HG03095 (cell line): Measurements from ENCODE around the gene PRSS33.

Experiments used
- ATAC-seq: cut with Tn5 transposase; IDR thresholded peaks from one replicate; pipeline ENCODE4 v1.9.1; 2021; ENCODE audit warnings: moderate library complexity; ENCODE audit not compliant: unreplicated experiment

The PRSS33 gene

DNA sequence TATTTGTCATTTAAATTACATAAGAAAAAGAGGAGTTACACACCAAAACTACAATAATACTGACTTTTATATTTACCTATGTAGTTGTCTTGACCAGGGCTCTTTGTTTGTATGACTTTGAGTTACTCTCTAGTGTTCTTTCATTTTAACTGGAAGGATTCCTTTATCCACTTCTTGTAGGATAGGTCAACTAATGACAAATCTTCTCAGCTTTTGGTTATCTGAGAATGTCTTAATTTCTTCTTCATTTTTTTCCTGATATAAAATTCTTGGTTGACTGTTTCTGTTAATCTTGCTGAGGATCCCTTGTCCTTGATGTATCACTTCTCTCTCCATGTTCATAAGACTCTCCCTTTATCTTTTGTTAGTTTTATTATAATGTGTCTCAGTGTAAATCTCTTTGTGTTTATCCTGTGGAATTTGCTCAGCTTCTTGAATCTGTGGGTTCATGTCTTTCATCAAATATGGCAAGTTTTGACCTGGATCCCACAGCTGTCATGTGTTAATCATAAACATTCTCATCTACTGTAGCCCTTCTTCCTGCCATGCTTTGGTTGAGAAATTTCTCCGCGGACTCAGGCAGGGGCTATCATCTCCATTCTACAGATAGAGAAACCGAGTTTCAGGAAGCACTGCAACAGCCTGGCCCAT, 16.3 kb upstream of the PRSS33 start:
- no peak for ATAC-seq

DNA sequence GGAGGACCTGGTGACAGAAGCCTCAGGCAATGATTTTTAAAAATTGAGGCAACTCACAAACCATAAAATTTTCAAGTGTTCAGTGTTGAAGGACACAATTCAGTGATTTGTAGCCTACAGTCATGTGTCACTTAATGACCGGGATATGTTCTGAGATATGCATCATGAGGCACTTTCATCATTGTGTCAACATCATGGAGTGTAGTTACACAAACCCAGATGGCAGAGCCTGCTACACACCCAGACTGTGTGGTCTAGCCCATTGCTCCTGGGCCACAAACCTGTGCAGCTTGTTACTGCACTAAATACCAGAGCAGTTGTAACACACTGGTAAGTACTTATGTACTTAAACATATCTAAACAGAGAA, 12.5 kb upstream of the PRSS33 start:
- ATAC-seq, result no peak

DNA sequence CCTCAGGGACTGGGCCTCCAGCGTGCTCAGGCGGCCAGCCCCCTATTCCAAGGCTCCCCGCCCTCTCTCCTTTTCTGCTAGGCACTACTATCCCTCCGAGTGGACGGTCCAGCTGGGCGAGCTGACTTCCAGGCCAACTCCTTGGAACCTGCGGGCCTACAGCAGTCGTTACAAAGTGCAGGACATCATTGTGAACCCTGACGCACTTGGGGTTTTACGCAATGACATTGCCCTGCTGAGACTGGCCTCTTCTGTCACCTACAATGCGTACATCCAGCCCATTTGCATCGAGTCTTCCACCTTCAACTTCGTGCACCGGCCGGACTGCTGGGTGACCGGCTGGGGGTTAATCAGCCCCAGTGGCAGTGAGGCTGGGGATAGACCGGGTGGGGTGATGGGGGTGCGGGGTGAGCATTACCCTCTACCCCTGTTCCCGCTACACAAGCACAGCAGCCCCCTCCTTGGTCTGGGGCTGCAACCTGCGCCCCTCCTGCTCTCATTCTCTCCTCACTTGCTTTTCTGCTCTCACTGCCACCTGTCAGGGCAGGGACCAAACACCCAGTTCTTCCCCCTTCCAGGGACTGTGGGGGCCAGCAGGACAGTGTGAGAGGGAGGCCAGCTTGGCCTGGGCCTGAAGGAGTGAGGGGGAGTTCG, 12.0 kb upstream of the PRSS33 start:
- no peak for ATAC-seq

DNA sequence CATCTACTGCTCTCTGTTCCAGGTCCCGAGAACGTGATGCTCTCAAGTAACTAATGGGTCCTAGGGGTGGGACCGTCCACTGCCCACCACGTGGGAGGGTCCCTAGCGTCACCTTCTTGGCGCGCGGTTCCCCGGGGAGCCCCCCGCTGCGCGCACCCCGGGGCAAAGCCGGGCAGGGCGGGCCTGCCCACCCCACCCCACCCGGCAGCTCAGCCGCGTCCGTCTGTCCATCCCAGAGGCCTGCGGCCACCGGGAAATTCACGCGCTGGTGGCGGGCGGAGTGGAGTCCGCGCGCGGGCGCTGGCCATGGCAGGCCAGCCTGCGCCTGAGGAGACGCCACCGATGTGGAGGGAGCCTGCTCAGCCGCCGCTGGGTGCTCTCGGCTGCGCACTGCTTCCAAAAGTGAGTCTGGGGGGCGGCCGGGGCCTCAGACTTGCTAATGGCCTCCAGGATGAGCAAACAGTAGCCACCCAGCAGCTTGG, 11.4 kb upstream of the PRSS33 start:
- ATAC-seq, result no peak

DNA sequence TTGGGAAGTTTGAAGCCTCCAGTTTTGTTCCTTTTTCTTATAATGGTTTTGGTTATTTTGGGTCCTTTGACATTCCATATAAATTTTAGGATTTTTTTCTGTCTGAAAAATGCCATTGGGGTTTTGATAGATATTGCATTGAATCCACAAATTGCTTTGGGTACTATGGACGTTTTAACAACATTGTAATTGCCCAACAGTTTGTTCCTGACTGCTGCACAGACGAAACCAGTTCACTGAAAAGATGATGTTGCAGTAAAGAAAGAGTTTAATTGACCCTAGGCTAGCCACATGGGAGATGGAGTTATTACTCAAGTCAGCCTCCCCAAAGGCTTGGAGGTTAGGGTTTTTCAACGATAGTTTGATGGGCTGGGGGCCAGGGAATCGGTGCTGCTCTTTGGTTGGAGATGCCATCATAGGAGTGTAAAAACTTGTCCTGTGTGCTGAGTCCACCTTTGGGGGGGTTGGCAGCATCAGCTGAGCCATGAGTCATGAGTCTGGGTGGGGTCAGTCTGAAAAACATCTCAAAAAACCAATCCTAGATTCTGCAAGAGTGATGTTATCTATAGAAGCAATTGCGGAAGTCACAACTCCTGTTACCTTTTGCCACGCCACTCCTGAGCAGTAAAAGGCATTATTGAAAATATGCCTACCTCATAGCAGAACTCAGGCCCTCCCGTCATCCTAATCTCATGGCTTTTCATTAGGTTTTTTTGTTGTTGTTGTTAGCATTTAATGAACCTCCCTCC, 8.2 kb upstream of the PRSS33 start:
- ATAC-seq, result no peak

DNA sequence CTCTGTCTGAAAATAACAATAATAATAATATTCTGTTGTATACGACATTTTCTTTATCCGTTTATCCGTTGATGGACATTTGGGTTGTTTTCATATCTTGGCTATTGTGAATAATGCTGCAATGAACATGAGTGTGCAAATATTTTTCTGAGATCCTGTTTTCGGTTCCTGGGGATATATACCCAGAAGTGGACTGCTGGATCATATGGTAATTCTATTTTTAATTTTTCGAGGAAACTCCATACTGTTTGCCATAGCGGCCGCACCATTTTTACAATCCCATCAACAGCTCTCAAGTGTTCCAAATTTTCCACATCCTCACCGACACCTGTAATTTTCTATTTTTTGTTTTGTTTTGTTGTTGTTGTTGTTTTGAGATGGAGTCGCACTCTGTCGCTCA, 5.6 kb upstream of the PRSS33 start:
- ATAC-seq, result no peak

DNA sequence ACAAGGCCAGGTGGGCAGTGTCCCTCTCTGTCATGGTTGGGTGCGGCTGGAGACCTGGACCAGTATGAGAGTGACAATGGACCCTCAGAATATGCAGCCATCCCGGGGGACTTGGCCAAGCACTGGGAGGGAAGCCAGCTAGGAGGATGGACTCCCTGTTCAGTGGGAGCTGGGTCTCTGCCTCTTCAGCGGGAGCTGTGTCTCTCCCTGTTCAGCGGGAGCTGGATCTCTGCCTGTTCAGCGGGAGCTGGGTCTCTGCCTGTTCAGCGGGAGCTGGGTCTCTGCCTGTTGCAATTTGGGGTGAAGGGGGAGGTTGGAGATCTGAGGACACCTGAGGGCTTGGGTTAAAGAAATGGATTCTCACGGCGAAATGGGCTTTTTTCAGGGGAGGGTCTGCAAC, 3.8 kb upstream of the PRSS33 start:
- no peak for ATAC-seq

DNA sequence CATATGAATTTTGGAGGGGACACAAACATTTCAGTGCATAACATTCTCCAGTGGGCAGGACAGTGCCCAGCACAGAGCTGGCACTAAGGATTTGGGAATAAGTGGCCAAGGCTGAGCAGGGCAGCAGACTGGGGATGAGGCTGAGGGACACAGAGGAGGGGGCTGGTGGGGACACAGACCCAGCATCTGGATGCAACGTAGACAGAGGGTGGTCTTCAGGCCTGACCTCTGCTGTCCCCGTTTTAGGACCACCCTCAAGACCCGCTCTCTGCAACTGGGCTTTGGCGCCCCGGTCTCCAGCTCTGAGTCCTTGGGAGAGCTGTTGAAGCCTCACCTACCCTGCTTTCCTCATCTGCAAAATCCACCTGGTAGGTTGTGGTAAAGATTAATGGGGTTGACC, 3.3 kb upstream of the PRSS33 start:
- ATAC-seq, result no peak

DNA sequence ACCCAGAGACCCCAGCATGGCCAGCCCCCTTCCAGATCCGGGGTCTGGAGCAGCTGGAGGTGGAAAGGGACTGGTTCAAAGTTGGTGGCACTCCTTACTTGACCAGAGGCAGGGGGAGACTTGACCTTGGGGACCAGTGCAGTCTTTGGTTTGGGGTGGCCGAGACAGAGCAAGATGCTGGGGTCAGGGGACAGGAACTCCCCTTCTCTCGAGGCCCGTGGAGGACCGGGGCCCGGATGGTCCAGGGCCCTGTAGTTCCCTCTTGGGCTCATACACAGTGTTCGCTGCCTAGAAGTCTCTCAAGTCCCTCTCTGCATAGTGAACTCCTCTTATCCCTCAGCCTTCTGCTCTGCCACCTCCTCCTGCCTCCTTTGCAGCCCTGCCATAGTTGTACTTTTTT, 601 bp upstream of the PRSS33 start:
- ATAC-seq, result no peak

DNA sequence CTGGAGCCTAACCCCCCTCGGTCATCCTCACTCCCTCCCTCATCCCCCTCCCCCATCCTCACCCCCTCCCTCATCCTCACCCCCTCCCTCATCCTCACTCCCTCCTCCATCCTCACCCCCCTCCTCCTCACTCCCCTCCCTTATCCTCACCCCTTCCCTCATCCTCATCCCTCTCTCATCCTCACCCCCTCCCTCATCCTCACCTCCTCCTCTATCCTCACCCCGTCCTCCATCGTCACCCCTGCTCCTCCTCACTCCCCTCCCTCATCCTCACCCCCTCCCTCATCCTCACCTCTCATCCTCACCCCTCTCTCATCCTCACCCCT, 571 bp downstream of the PRSS33 start:
- no peak for ATAC-seq

DNA sequence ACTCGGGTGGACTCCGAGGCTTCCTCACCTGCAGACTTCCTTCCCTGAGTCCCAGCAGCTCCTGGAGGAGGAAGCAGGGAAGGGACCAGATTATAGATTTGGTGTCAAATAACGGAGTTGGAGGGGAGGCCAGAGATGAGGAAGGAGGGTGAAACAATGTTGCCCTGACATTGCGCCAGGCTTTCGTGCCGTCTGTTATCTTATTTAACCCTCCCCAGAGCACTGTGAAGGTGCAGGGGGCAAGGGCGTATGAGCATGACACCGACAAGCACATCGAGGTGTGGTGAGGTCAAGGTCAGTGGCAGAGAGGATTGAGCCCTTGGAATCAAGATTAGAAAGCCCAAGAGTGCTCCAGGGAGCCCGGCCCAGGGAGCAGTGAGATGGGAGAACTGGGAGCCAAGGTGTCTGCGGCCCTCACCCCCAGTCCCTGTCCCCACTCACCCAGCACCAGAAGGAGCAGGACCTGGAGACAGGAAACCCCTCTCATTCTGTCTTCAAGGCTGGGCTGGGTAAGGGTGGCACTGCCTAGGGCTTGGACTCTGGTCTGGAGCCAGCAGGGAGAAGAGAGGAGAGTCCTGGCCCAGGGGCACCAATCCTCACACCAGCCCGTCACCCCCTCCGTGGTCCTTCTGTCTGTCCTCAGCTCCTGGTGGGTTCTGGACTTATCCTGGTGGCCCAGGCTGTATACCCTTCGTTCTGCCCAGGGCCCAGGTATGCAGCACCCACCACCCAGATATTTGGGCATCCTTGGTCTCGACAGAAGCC, 1.1 kb downstream of the PRSS33 start:
- ATAC-seq, result no peak

DNA sequence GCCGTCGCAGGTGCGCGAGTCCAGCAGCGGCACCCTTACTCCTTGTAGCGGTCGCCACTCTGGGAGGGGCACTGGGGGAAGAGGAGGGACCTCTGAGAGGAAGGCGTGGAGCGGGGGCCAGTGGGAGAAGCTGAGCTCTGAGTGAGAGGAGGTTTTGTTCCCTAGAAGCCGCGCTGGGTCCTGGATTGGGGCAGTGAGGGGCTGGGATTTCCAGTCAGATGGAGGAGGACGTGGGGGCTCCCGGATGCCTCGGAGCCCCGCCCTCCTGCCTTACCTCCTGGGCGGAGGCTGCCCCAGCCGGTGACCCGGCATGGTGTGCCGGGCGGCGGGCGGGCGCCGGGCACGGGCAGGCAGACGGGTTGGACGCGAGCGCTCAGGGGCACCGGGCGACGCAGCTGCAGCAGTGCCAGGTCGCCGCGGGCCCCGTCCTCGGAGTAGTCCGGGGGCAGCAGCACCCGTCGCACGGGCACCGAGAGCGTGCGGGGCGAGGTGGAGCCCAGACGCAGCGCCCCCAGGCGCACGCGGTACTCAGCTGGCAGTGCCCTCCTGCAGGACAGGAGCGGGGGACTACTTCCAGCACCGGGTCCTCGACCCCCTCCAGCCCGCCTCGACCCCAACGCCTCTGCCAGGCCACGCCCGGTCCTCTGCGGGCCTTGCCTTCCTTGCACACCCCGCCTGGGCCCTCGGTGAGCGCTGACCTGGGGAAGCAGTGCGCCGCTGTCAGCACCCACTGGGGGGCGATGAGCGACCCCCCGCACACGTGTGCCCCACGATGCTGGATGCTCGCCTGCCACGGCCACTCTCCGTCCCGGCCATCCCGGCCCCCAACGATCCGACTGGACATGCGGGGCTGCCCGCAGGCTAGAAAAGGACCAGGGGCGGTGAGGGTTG, 2.0 kb downstream of the PRSS33 start:
- ATAC-seq, result no peak

DNA sequence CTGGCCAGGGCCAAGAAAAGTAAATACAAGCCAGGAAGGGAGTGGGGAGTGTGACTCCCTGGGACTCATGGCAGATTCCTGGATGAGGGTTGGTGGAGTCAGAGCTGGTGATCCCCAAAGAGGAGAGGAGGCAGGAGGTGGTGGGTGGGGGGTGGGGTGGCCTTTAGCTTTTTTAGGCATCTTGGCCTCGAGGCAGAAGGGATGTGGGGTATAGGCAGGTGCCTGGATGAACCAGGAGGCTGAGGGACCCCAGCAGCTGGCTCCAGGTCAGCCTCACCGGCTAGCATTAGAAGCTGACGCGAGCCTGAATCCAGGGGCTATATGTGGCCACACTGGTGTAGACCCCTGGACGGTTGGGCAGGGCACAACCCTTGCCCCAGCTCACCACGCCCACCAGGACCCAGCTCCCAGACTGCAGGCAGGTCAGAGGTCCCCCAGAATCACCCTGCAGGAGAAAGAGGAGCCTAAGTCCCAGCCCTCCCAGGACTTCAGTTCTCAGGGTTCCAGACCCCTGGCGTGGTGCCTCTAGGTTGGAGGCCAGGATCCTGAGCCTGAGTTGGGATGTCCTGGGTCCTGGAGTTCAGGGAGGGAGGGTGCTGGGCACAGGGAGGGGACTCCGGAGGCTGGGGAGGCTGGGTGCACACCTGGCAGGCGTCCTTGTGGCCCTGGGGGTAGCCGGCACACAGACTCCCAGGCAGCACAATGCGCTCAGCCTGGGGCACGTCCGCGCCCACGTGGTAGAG, 2.8 kb downstream of the PRSS33 start:
- no peak for ATAC-seq

DNA sequence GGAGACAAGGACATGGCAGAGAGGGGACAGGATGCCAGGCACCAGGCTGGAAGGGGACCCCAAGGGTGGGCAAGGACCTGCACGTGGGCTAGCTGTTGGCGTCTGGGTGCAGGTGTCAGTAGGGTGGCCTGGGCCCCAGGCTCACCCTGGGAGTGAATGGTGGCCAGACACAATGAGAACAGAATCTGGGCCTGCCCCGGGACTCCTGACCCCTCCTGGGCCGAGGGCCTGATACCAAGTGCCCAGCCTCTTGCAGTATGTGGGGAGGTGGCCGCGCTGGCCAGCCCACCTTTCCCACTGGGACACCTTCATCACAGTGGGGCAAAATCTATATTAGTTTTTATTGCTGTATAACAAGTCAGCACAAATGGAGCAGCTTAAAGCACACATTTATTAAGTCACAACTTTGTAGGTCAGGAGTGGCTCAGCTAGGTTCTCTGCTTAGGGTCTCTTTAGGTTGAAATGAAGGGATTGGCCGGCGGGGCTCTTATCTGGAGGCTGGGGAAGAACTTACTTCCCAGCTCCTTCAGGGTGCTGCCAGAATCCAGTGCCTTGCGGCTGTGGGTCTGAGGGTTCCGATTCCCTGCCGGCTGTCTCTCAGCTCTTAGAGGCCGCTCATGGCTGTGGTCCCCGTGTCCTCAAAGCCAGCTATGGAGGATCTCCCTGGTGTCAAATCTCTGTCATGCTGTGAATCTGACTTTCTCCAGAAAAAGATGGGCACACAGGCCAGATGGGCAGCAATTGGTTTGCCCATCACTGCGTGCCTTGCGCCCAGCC, 3.6 kb downstream of the PRSS33 start:
- ATAC-seq, result no peak

DNA sequence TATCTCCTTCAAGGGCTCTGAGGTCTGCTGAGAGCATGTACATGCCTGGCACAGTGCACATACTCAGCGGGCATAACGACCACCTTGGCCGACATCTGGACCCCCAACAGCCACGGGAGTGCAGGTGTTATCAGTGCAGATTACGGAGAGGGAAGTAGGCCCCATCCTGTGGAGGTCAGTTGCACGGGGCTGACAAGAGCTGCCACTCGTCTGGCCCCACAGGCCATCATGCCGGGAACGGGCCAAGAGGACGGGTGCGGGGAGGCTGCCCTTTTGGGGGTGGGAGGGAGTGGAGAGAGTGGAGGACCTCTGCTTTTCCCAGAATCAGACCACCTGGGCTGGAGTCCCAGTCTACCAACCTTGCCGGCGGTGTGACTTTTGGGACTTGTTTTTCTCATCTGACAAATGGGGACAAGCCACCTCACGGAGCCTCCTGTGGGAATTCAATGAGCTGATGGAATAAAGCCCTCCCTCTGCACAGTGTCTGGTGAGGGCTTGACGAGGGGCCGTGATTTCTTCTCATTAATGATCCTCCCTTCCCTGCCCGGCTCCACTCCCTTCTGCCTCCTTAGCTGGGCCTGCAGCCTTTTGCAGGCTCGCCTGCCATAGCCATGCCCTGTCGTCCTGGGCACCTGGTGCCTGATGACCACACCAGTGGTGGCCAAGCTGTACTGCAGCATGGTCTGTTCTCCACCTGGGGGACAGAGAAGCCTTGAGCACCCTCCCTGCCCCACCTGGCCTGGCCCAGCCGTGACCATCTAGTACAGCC, 4.6 kb downstream of the PRSS33 start:
- no peak for ATAC-seq

DNA sequence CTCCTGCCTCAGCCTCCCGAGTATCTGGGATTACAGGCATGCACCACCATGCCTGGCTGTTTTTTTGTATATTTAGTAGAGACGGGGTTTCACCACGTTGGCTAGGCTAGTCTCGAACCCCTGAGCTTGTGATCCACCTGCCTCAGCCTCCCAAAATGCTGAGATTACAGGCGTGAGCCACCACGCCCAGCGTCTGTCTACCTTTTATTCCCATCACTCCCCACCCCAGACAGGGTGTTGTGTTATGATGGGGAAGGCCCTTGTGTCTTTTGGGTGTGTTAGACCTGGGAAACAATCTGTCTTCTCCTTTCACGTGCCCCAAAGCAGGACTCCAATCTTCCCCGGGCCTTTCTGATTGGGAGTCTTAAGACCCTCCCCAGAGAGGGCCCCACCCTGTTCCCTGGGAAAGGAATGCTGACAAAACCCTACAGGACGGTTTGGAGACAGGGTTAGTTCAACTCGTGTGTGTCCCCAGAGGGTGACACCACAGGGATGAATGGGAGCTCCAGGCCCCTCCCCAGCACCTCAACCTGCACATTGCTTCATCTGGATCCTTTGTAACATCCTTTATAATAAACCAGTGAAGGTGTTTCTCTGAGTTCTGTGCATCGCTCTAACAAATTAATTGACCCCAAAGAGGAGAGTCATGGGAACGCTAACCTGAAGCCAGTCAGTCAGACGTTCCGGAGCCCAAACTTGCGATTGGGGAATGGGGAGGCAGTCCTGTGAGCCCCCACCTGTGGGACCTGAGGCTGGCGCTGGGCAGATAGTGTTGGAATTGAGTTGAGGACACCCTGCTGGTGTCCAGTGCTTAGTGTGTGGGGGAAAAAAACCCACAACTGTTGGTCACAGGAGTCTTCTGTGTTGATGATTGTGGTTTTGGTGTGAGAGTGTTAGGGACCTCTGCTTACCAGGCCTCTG, 7.1 kb downstream of the PRSS33 start:
- no peak for ATAC-seq

DNA sequence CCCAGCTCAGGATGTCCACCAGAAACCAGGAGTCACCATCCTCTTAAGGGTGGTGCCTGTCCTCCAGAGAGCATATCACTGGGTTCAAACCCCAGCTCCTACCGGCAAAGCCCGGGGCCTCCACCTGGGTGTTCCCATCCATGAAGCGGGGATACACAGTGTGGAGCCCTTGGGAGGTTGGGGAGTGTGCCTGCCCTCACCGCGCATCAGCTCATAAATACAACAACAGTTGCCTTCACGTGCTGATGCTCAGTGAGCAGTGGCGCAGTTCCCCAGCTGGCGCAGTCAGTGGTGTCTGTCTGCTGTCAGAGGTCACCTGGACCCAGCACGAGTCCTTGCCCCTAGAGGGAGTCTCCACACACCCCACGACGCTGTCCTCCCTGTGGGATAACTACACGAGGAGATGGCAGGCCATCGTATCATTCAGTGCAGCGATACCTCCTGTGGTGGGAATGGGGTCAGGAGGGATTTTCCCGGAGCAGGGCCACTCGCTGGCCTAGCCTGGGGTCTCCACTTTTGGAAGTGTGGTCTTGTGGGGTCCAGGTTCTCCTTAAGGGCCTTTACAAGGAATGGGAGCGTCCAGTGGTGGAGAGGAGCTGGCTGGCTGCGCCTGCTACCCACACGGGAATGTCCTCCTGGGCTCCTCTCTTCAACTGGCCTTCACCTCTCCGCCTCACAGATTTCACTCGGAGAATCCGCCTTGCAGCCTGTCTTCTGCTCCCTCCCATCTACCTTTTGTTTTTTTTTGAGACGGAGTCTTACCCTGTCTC, 8.0 kb downstream of the PRSS33 start:
- ATAC-seq, result no peak
